Liver (tissue), 9 donors: ENCODE results near the gene ARHGAP23. TPM values are rescaled to one million over a fixed set of nuclear protein-coding genes. Genes with fewer than 3 reads are reported as not detected.
A peak's percentile ranks its signal among the peaks of the same experiment; 100 is the strongest.

Source experiments
- DNase-seq: peaks from one replicate; pipeline ENCODE4 v3.0.0-alpha.2; 2017; ENCODE audit warnings: low spot score
- H3K27ac ChIP-seq, 2 donors: one replicate each; pipeline ENCODE4 v1.7.0; 2013; ENCODE audit warnings: inconsistent platforms in 2 of 2, low read length in 2 of 2, control low read depth in 1 of 2, low read depth in 1 of 2, mild to moderate bottlenecking in 1 of 2
- H3K27me3 ChIP-seq, 4 donors: one replicate each; pipeline versions ENCODE4 v1.6.1 to v1.7.0; 2013; ENCODE audit warnings: low read length in 3 of 4, inconsistent platforms in 1 of 4, mild to moderate bottlenecking in 1 of 4, moderate library complexity in 1 of 4; ENCODE audit not compliant: control insufficient read depth in 4 of 4, insufficient read depth in 4 of 4
- H3K36me3 ChIP-seq, 4 donors: one replicate each; pipeline versions ENCODE4 v1.6.1 to v1.7.0; 2013; ENCODE audit warnings: low read length in 3 of 4, mild to moderate bottlenecking in 3 of 4, low read depth in 1 of 4, moderate library complexity in 1 of 4; ENCODE audit not compliant: control insufficient read depth in 4 of 4, insufficient read depth in 3 of 4
- H3K4me1 ChIP-seq, 4 donors: one replicate each; pipeline versions ENCODE4 v1.6.1 to v1.7.0; 2013; ENCODE audit warnings: low read length in 3 of 4, mild to moderate bottlenecking in 3 of 4, moderate library complexity in 1 of 4; ENCODE audit not compliant: control insufficient read depth in 4 of 4, insufficient read depth in 4 of 4
- H3K4me3 ChIP-seq, 3 donors: one replicate each; pipeline versions ENCODE4 v1.6.1 to v1.7.0; 2013; ENCODE audit warnings: low read length in 3 of 3, control low read depth in 1 of 3, low read depth in 1 of 3, mild to moderate bottlenecking in 1 of 3
- H3K9ac ChIP-seq, 2 donors: one replicate each; pipeline ENCODE4 v1.7.0; 2013; ENCODE audit warnings: low read length in 2 of 2, mild to moderate bottlenecking in 2 of 2, moderate library complexity in 2 of 2, control low read depth in 1 of 2, low read depth in 1 of 2
- H3K9me3 ChIP-seq, 4 donors: one replicate each; pipeline versions ENCODE4 v1.6.1 to v1.7.0; 2013; ENCODE audit warnings: low read length in 3 of 4; ENCODE audit not compliant: control insufficient read depth in 4 of 4
- EGR1 ChIP-seq, 2 donors: IDR thresholded peaks; 2 replicates each; pipeline ENCODE4 v1.6.1; 2016 to 2018; ENCODE audit warnings: antibody characterized with exemption in 2 of 2, low read depth in 2 of 2
- FOXA2 ChIP-seq: IDR thresholded peaks from 2 replicates; pipeline ENCODE4 v1.6.1; 2016; ENCODE audit warnings: antibody characterized with exemption
- GABPA ChIP-seq, 2 donors: IDR thresholded peaks in 1 of 2; conservative IDR thresholded peaks in 1 of 2; 2 replicates each; pipeline ENCODE4 v1.6.1; 2016; ENCODE audit warnings: antibody characterized with exemption in 2 of 2, mild to moderate bottlenecking in 1 of 2, moderate library complexity in 1 of 2
- HNF4A ChIP-seq, 2 donors: conservative IDR thresholded peaks; 2 replicates each; pipeline ENCODE4 v1.6.1; 2016; ENCODE audit warnings: antibody characterized with exemption in 2 of 2, mild to moderate bottlenecking in 2 of 2
- JUND ChIP-seq, 2 donors: IDR thresholded peaks; 2 replicates each; pipeline ENCODE4 v1.6.1; 2016; ENCODE audit warnings: antibody characterized with exemption in 2 of 2
- NR2F2 ChIP-seq: IDR thresholded peaks from 2 replicates; pipeline ENCODE4 v1.6.1; 2016; ENCODE audit warnings: antibody characterized with exemption
- RAD21 ChIP-seq, 2 donors: IDR thresholded peaks; 2 replicates each; pipeline ENCODE4 v1.6.1; 2016; ENCODE audit warnings: antibody characterized with exemption in 2 of 2, mild to moderate bottlenecking in 2 of 2
- SP1 ChIP-seq: IDR thresholded peaks from 2 replicates; pipeline ENCODE4 v1.6.1; 2018; ENCODE audit warnings: antibody characterized with exemption, mild to moderate bottlenecking
- TAF1 ChIP-seq: conservative IDR thresholded peaks from 2 replicates; pipeline ENCODE4 v1.6.1; 2016; ENCODE audit warnings: antibody characterized with exemption, mild to moderate bottlenecking
- YY1 ChIP-seq: IDR thresholded peaks from 2 replicates; pipeline ENCODE4 v1.6.1; 2016; ENCODE audit warnings: antibody characterized with exemption, mild to moderate bottlenecking
- WGBS: extraction: QIAGEN DNeasy Blood & Tissue Kit; methylation state at CpG from one replicate; pipeline ENCODE4 v1.1.7; 2013; 5-methylcytosine and 5-hydroxymethylcytosine counted together
- polyA plus RNA-seq, 2 donors: library from polyadenylated mRNA; stranded (reverse) in 1 of 2; unstranded in 1 of 2; fragments of 200-250 nt in 1 of 2; fragments of >200 nt in 1 of 2; fragmentation: Nextera tagmentation in 1 of 2; extraction: Ambion mirVana in 1 of 2; gene quantifications; one replicate each; pipeline versions ENCODE4 v1.2.1 to v1.2.3, GENCODE V29; 2013 to 2015
- total RNA-seq, 2 donors: library from RNA; depleted of rRNA; stranded (reverse); fragments of >200 nt; gene quantifications; one replicate each; pipeline ENCODE4 v1.2.3, GENCODE V29; 2014
- TF ChIP-seq, protein P1 (sequence below): IDR thresholded peaks from 2 replicates; pipeline ENCODE4 v1.6.1; 2016; ENCODE audit warnings: antibody characterized with exemption
- TF ChIP-seq, protein P2 (sequence below): IDR thresholded peaks from 2 replicates; pipeline ENCODE4 v1.6.1; 2016; ENCODE audit warnings: antibody characterized with exemption
- TF ChIP-seq, protein P3 (sequence below): IDR thresholded peaks from 2 replicates; pipeline ENCODE4 v1.6.1; 2016; ENCODE audit warnings: antibody characterized with exemption, mild to moderate bottlenecking
- TF ChIP-seq, protein P4 (sequence below): IDR thresholded peaks from 2 replicates; pipeline ENCODE4 v1.6.1; 2016; ENCODE audit warnings: antibody characterized with exemption
- TF ChIP-seq, protein P5 (sequence below): fragments of 150-350 bp; IDR thresholded peaks from 2 replicates; pipeline ENCODE4 v1.5.1; 2017; ENCODE audit warnings: improper control_type of control experiment, low read depth, low read length; ENCODE audit not compliant: missing input control
- donor health status: healthy.
- donor health status: healthy.
- donor health status: healthy.
- donor health status: healthy.
- donor health status: healthy.

ARHGAP23 gene
- total and polyA plus RNA-seq, 4 donors = 0.28 to 31.8 (median 4.6) TPM

DNA sequence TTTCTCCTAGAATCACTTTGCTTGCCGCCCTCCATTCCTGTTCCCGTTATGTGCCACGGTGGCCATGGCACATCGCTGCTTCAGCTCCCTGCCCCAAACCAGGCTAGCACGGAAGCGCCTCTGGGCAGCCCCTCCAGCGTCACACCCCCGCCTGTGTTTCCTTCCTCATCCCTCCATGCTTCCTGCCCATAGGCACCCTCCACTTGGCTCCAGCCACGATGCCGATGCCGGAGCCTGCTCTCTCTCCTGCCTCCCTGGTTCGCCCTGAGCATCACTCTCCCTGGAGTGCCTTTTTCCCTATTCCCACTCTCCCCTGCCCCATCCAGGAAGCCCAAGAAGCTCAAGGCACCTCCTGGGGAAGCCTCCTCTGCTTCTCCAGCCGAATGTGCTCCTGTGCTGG is 3.2 kb upstream of the ARHGAP23 start:
- H3K36me3 ChIP-seq = no peaks in the 10 kb centered on the region
- TF ChIP-seq EGR1 (IDR thresholded peaks at IDR 0.05; ENCODE audit: low read depth in 2 of 2) (no peak), SP1 (no peak), HNF4A (conservative IDR thresholded peaks at IDR 0.05) (no peak)
- peak overlapping the region; percentile 45 to 55 for H3K27ac ChIP-seq
- H3K9me3 ChIP-seq = no peaks in the 10 kb centered on the region
- DNase-seq = no peak
- H3K4me1 ChIP-seq = peaks cover 6 to 11% (median 7%) of the 10 kb centered on the region in 4 donors
- no peak overlapping the region for H3K4me3 ChIP-seq
- H3K9ac ChIP-seq = no peak overlapping the region
- 69% methylated on average over 13 of the region's 13 CpGs for WGBS
- H3K27me3 ChIP-seq = peaks cover 0 to 11% (median 3%) of the 10 kb centered on the region in 4 donors

DNA sequence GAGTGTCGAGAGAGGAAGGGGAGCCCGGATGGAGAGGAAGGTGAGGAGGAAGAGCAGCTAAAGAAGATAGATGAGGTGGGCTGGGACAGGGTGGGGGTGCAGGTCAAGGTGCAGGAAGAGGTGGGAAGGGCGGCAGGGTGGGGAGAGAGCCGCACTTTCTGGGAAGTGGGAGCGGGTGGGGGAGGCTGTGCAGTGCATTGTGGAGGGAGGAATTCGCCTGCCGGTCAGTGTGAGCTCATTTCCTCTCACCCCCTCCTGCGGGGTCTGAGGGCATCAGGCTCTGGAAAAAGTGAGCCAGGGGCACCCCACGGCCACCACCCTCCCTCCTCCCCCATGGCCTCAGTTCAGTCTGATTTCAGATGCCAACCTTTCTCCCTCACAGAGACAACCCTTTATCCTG is 2.5 kb upstream of the ARHGAP23 start:
- Histone ChIP-seq H3K4me3 (no peak overlapping the region), H3K9ac (no peak overlapping the region), H3K36me3 (no peaks in the 10 kb centered on the region), H3K27me3 (peaks cover 0 to 11% (median 3%) of the 10 kb centered on the region in 4 donors), H3K27ac (peak overlapping the region; percentile 45 to 55), H3K9me3 (no peaks in the 10 kb centered on the region), H3K4me1 (peaks cover 6 to 11% (median 7%) of the 10 kb centered on the region in 4 donors)
- no peak for DNase-seq
- WGBS = 52% methylated on average over 9 of the region's 9 CpGs
- TF ChIP-seq, protein P1, sequence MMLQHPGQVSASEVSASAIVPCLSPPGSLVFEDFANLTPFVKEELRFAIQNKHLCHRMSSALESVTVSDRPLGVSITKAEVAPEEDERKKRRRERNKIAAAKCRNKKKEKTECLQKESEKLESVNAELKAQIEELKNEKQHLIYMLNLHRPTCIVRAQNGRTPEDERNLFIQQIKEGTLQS = no peak
- TF ChIP-seq FOXA2 (no peak), SP1 (no peak), HNF4A (conservative IDR thresholded peaks at IDR 0.05) (no peak), NR2F2 (no peak), RAD21 (IDR thresholded peaks at IDR 0.05) (no peak), YY1 (no peak), GABPA (IDR thresholded peaks at IDR 0.05 in 1 of 2, conservative IDR thresholded peaks at IDR 0.05 in 1 of 2) (no peak), TAF1 (no peak), JUND (IDR thresholded peaks at IDR 0.05) (no peak)
- TF ChIP-seq, protein P2, sequence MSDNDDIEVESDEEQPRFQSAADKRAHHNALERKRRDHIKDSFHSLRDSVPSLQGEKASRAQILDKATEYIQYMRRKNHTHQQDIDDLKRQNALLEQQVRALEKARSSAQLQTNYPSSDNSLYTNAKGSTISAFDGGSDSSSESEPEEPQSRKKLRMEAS = no peak
- TF ChIP-seq, protein P3, sequence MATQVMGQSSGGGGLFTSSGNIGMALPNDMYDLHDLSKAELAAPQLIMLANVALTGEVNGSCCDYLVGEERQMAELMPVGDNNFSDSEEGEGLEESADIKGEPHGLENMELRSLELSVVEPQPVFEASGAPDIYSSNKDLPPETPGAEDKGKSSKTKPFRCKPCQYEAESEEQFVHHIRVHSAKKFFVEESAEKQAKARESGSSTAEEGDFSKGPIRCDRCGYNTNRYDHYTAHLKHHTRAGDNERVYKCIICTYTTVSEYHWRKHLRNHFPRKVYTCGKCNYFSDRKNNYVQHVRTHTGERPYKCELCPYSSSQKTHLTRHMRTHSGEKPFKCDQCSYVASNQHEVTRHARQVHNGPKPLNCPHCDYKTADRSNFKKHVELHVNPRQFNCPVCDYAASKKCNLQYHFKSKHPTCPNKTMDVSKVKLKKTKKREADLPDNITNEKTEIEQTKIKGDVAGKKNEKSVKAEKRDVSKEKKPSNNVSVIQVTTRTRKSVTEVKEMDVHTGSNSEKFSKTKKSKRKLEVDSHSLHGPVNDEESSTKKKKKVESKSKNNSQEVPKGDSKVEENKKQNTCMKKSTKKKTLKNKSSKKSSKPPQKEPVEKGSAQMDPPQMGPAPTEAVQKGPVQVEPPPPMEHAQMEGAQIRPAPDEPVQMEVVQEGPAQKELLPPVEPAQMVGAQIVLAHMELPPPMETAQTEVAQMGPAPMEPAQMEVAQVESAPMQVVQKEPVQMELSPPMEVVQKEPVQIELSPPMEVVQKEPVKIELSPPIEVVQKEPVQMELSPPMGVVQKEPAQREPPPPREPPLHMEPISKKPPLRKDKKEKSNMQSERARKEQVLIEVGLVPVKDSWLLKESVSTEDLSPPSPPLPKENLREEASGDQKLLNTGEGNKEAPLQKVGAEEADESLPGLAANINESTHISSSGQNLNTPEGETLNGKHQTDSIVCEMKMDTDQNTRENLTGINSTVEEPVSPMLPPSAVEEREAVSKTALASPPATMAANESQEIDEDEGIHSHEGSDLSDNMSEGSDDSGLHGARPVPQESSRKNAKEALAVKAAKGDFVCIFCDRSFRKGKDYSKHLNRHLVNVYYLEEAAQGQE = no peak
- TF ChIP-seq, protein P4, sequence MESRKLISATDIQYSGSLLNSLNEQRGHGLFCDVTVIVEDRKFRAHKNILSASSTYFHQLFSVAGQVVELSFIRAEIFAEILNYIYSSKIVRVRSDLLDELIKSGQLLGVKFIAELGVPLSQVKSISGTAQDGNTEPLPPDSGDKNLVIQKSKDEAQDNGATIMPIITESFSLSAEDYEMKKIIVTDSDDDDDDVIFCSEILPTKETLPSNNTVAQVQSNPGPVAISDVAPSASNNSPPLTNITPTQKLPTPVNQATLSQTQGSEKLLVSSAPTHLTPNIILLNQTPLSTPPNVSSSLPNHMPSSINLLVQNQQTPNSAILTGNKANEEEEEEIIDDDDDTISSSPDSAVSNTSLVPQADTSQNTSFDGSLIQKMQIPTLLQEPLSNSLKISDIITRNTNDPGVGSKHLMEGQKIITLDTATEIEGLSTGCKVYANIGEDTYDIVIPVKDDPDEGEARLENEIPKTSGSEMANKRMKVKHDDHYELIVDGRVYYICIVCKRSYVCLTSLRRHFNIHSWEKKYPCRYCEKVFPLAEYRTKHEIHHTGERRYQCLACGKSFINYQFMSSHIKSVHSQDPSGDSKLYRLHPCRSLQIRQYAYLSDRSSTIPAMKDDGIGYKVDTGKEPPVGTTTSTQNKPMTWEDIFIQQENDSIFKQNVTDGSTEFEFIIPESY = no peak
- TF ChIP-seq, protein P5, sequence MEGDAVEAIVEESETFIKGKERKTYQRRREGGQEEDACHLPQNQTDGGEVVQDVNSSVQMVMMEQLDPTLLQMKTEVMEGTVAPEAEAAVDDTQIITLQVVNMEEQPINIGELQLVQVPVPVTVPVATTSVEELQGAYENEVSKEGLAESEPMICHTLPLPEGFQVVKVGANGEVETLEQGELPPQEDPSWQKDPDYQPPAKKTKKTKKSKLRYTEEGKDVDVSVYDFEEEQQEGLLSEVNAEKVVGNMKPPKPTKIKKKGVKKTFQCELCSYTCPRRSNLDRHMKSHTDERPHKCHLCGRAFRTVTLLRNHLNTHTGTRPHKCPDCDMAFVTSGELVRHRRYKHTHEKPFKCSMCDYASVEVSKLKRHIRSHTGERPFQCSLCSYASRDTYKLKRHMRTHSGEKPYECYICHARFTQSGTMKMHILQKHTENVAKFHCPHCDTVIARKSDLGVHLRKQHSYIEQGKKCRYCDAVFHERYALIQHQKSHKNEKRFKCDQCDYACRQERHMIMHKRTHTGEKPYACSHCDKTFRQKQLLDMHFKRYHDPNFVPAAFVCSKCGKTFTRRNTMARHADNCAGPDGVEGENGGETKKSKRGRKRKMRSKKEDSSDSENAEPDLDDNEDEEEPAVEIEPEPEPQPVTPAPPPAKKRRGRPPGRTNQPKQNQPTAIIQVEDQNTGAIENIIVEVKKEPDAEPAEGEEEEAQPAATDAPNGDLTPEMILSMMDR = no peak
